Measurements from ENCODE around the gene TMEM126B. TPM values are rescaled to one million over a fixed set of nuclear protein-coding genes. Genes with fewer than 3 reads are reported as not detected.

TMEM126B gene
- total and polyA plus RNA-seq, 2 of the 13 experiments (the other 11 are each of a cell fraction or from before 2014, with no cell fraction given): 33.6 to 54.8 TPM

DNA sequence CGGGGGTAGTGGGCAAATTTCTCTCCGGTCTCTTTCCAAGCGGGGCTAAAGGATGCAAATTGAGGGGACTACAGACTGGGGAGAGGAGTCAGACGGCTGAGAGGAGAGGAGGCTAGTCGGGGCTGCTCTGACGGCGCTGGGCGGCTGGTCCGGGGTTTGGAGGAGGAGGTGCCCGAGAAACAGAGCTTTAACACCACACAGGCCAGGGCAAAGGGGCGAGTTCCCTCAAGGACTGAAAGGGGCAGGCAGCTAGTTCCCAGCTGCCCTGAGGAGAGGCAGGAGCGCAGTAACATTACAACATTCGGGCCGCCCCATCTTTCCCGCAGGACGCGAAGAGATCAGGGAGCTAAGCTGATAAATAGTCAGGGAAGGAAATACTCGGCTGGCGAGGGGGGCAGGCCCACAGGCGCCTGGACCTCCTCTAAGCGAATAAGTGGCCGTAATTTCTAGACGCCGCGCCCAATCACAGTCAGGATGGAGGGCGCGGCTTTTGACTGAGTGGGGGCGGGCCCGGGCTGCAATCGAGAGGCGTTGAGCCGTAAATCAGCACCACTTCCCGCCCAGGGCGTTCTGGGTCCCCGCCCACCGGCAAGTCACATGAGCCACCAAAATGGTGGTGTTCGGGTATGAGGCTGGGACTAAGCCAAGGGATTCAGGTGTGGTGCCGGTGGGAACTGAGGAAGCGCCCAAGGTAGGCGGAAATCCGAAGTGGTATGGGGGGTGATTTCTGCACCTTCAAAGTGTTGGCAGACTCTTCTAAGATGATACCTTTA lies at the start of gene TMEM126B (continued):
- TF ChIP-seq BCL6 (CRISPR knock-in tag; IDR thresholded peaks at IDR 0.05) (no peak), ZNF703 (CRISPR knock-in tag; IDR thresholded peaks at IDR 0.05; ENCODE audit: borderline replicate concordance) (0 out of 2 replicates have a peak, but pooled peaks have one; percentile 33), SMAD3 (CRISPR knock-in tag; IDR thresholded peaks at IDR 0.05) (peak; percentile 21; the same call in 1 of the 2 replicates), ASH2L (IDR thresholded peaks at IDR 0.05; ENCODE audit: insufficient read length, low read depth, low read length) (peak; percentile 85), KAT7 (CRISPR knock-in tag; IDR thresholded peaks at IDR 0.05; ENCODE audit: borderline replicate concordance) (0 out of 2 replicates have a peak, but pooled peaks have one; percentile 20), ZNF329 (CRISPR knock-in tag; IDR thresholded peaks at IDR 0.05; ENCODE audit: low read depth) (peak; percentile 61; the same call in 1 of the 2 replicates), NONO (IDR thresholded peaks at IDR 0.05) (no peak), NONO (CRISPR knock-in tag; conservative IDR thresholded peaks at IDR 0.05) (peak; percentile 46; the same call in 1 of the 2 replicates), MTF2 (CRISPR knock-in tag; IDR thresholded peaks at IDR 0.05; ENCODE audit: borderline replicate concordance) (no peak), PLRG1 (conservative IDR thresholded peaks at IDR 0.05) (no peak), POLR2AphosphoS5 (IDR thresholded peaks at IDR 0.05; ENCODE audit: low read depth, low read length) (peak; percentile 93), SAP130 (CRISPR knock-in tag; IDR thresholded peaks at IDR 0.05; ENCODE audit: low read depth) (peak; percentile 91), ZNF337 (CRISPR knock-in tag; IDR thresholded peaks at IDR 0.05; ENCODE audit: borderline replicate concordance, low read depth) (no peak), HNRNPLL (IDR thresholded peaks at IDR 0.05; ENCODE audit: low read depth, low read length, poor library complexity, severe bottlenecking) (peak; percentile 70), SP1 (IDR thresholded peaks at IDR 0.05) (no peak), SP1 (CRISPR knock-in tag; IDR thresholded peaks at IDR 0.05) (peak; percentile 93), NR2C2 (CRISPR knock-in tag; IDR thresholded peaks at IDR 0.05; ENCODE audit: borderline replicate concordance) (peak; percentile 28; the same call in 1 of the 2 replicates), ZNF121 (CRISPR knock-in tag; IDR thresholded peaks at IDR 0.05) (no peak)
- TF ChIP-seq, protein P1, sequence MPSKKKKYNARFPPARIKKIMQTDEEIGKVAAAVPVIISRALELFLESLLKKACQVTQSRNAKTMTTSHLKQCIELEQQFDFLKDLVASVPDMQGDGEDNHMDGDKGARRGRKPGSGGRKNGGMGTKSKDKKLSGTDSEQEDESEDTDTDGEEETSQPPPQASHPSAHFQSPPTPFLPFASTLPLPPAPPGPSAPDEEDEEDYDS (CRISPR knock-in tag; IDR thresholded peaks at IDR 0.05): peak; percentile 96
- TF ChIP-seq, protein P2, sequence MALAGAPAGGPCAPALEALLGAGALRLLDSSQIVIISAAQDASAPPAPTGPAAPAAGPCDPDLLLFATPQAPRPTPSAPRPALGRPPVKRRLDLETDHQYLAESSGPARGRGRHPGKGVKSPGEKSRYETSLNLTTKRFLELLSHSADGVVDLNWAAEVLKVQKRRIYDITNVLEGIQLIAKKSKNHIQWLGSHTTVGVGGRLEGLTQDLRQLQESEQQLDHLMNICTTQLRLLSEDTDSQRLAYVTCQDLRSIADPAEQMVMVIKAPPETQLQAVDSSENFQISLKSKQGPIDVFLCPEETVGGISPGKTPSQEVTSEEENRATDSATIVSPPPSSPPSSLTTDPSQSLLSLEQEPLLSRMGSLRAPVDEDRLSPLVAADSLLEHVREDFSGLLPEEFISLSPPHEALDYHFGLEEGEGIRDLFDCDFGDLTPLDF (CRISPR knock-in tag; IDR thresholded peaks at IDR 0.05): peak; percentile 94
- TF ChIP-seq, protein P3, sequence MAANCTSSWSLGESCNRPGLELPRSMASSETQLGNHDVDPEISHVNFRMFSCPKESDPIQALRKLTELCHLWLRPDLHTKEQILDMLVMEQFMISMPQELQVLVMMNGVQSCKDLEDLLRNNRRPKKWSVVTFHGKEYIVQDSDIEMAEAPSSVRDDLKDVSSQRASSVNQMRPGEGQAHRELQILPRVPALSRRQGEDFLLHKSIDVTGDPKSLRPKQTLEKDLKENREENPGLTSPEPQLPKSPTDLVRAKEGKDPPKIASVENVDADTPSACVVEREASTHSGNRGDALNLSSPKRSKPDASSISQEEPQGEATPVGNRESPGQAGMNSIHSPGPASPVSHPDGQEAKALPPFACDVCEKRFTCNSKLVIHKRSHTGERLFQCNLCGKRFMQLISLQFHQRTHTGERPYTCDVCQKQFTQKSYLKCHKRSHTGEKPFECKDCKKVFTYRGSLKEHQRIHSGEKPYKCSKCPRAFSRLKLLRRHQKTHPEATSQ (CRISPR knock-in tag; IDR thresholded peaks at IDR 0.05; ENCODE audit: borderline replicate concordance): peak; percentile 83; the same call in 1 of the 2 replicates
